ENCODE measurements around the gene CHST13.

The CHST13 gene

GRCh38 chr3:126542340-126543241 lies 18.6 kb downstream of the CHST13 start:
- DNase-seq, result no peak

DNA sequence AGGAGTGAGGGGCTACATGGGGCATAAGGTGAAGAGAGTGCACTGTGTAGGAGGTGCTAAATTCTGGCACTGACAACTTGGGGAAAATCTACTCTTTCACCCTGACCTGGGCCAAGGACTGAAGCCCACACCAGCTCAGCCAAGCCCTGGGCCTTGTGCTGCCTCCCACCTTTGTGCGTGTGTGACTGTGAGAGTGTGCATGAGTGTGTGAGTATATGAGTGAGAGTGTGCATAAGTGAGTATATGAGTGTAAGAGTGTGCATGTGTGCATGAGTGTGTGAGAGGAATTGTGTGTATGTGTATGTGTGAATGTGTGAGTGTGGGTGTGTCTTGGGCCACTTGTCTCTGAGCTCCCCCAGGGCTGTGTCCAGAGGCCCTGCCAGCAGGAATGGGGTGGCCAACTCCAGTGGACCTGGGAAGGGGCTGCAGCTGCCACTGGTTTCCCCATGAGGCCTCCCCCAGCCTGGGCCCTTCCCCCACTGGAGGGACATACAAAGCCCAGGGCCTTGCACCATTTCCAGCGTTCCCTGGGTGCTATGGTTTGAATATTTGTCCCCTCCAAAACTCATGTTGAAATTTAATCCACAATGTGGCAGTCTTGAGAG lies 19.6 kb downstream of the CHST13 start:
- DNase-seq, result no peak

- DNase-seq, result no peak
Measured at GRCh38 chr3:126544596-126545281, 20.8 kb downstream of the CHST13 start.

DNA sequence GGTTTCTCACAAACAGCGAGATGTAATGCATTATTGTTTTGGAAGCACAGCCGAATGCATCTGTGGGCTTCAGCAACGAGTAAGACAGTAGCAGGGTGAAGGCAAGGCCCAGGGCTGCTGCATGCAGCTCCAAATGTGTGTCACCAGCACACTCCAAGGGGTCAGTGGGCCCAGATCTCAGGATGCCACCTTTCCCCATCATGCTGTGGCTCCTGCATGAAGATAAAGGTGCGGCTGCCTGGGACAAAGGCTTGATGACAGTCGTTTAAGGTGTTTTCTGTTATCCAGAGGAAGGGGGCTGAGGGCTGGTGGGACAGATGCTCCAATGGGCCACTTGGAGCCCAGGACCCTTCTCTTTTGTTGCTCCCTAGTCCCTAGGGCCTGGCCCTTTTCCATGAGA lies 21.6 kb downstream of the CHST13 start:
- no peak for DNase-seq

DNA sequence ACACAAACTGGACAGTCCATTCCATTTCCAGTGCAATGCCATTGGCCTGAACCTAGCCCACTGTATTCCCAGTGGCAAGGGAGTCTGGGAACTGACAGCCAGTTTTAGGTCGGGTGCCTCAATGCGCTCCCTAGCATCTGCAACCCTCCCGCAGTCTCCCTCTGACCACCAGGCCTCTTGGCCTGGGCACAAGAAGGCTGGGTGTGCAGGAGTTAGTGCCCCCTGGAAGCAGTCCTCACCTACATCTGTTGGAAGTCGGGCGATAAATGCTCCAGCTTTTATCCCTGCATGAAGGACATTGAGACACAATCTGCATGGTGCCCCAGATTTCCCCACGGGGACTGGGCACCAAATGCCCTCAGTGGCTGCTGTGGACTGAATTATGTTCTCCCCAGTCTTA lies 22.1 kb downstream of the CHST13 start:
- no peak for DNase-seq

- DNase-seq, result no peak
Measured at GRCh38 chr3:126546549-126547239, 22.7 kb downstream of the CHST13 start.

GRCh38 chr3:126547721-126548120 lies 23.8 kb downstream of the CHST13 start:
- no peak for DNase-seq

GRCh38 chr3:126548556-126549466 lies 24.9 kb downstream of the CHST13 start:
- no peak for DNase-seq

GRCh38 chr3:126549861-126550487 lies 26.0 kb downstream of the CHST13 start:
- DNase-seq, result no peak

- no peak for DNase-seq
Measured at GRCh38 chr3:126550488-126551051, 26.6 kb downstream of the CHST13 start.

GRCh38 chr3:126551121-126551838 lies 27.3 kb downstream of the CHST13 start:
- no peak for DNase-seq

GRCh38 chr3:126551839-126552687 lies 28.1 kb downstream of the CHST13 start:
- DNase-seq, result no peak

DNA sequence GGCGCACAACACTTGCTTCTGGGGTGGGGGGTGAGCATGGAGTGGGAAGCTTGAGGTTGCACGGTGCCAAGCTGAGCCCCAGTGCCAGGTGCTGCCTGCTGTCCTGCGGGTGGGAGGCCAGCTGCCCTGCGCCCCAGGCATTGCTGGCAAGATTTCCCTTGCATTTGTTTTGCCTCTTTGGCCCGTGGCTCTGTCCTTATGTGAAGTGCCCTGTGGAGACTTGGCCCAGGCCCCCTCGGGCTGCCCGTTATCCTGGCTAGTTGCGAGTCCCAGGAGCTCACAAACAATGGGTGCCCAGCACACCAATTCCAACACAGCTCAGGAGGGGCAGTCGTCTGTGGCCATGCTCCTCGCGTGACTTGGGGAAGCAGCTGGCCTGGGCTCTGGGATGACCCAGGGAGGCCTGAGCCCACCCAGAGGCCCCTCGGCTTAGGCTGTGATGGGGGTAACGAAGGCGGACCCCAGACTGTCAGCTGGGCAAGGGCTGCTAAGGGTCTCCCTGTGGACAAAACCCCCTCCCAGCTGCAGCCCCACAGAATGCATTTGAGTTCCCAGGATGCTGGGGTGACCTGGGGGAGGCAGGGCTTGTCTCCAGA lies 28.8 kb downstream of the CHST13 start:
- DNase-seq, result no peak

DNA sequence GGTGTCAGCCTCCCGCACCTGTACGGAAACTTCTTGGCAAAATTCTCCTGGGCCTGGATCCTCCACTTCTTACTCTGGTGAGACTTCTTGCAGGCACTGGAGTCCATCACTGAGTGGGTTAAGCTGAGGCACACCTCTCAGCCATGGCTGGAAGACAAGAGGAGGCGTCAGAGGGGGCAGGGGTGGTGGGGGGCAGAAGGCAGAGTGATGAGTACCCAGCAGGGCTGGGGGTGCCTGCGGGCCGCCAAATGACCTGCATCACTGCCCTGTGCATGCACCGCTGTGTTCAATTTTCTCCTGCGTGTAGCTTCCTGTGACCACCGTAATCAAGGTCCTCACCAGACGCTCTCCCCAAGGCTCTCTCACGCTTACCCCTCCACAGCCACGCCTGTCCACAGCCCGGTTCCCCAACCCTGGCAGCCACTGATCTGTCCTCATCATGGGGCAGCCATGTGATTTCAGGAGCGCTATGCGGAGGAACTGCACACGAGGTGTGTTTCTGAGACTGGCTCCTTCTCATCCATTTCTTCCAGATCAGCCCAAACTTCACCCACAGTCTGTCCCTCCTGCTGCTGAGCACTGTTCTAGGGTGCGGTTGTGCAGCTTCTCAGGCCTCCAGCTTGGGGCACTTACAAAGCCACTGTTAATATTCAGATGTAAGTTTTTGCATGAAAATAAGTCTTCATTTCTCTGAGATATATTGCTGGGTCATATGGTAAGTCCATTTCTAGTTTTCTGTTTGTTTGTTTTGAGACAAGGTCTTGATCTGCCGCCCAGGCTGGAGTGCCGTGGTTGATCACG lies 29.5 kb downstream of the CHST13 start:
- no peak for DNase-seq

GRCh38 chr3:126554560-126555525 lies 30.9 kb downstream of the CHST13 start:
- DNase-seq, result no peak

DNA sequence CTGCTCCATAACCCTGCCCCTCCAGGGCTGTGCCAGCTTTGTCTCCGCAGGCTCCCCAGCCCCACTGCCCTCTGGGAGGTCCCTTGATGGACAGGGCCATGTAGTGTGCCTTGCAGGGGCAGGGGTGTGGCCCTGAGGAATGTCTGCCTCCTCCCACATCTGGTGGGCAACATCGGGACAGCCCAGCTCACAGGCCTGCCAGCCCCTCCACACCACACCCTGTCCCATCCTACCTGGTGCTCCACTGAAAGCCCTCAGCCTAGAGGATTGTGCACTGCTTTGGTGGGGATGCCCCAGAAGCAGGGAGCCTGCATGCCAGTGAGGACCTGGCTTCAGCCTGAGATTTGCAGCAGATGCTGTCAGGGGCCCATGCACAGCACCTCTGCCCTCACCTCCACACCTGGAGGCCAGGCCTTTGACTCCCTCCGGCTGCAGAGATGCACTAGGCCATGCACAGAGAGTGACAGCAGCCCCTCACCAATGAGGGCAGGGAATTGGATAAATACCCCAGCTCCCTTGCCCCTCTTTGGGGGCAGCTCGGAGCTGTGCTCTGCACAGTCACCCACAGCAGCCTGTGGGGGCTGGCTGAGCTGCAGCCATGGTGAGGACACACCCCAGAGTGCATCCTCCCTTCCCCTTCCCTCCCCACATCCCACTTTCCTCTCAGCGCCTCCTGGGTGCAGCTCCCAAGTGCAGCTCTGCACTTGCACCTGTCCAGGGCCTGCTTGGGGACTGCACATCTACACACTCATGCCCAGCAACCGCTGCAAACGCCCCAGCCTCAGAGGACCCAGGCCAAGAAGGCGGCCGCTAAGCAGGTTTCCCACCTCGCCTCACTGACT lies 32.1 kb downstream of the CHST13 start:
- DNase-seq, result no peak

Measured in SHP77 (cell line).